PFSK-1 (cell line): Measurements from ENCODE around the gene ESPN.

ENCODE experiments used
- FOXP2 ChIP-seq: optimal IDR thresholded peaks from 2 replicates; pipeline ENCODE3; 2011; ENCODE audit warnings: borderline replicate concordance, control low read depth, inconsistent platforms; ENCODE audit not compliant: insufficient read depth; ENCODE audit errors: extremely low read length, extremely low read depth
- POLR2AphosphoS5 ChIP-seq: IDR thresholded peaks from 2 replicates; pipeline ENCODE4 v1.6.1; 2012; ENCODE audit warnings: low read depth, mild to moderate bottlenecking, control low read depth, low read length, moderate library complexity
- REST ChIP-seq, 2 experiments: IDR thresholded peaks; 2 replicates each; pipeline versions ENCODE4 v1.6.1 to v1.8.0; 2011 to 2012; ENCODE audit warnings: low read depth in 2 of 2, low read length in 2 of 2, control low read depth in 1 of 2, inconsistent platforms in 1 of 2, mild to moderate bottlenecking in 1 of 2, moderate library complexity in 1 of 2; ENCODE audit not compliant: insufficient read depth in 1 of 2
- SIN3A ChIP-seq: IDR thresholded peaks from 2 replicates; pipeline ENCODE4 v1.6.1; 2012; ENCODE audit warnings: mild to moderate bottlenecking, low read length, moderate library complexity, borderline replicate concordance; ENCODE audit not compliant: insufficient read depth
- TAF1 ChIP-seq: IDR thresholded peaks from 2 replicates; pipeline ENCODE4 v1.6.1; 2012; ENCODE audit warnings: low read length, control low read depth, borderline replicate concordance; ENCODE audit not compliant: insufficient read depth

The ESPN gene

GRCh38 chr1:6435129-6435528 lies 10.6 kb downstream of the ESPN start:
- TF ChIP-seq TAF1 (no peak), POLR2AphosphoS5 (no peak), REST (IDR thresholded peaks at IDR 0.05; ENCODE audit: insufficient read depth in 1 of 2, low read depth in 2 of 2, low read length in 2 of 2) (no peak), SIN3A (no peak), FOXP2 (no peak)

GRCh38 chr1:6435547-6435946 lies 11.0 kb downstream of the ESPN start:
- no peak for TF ChIP-seq FOXP2
- no peak for TF ChIP-seq SIN3A
- TF ChIP-seq TAF1 = no peak
- TF ChIP-seq POLR2AphosphoS5 = no peak
- TF ChIP-seq REST (IDR thresholded peaks at IDR 0.05; ENCODE audit: insufficient read depth in 1 of 2, low read depth in 2 of 2, low read length in 2 of 2) = no peak

- TF ChIP-seq POLR2AphosphoS5 (no peak), TAF1 (no peak), FOXP2 (no peak), REST (IDR thresholded peaks at IDR 0.05; ENCODE audit: insufficient read depth in 1 of 2, low read depth in 2 of 2, low read length in 2 of 2) (no peak), SIN3A (no peak)
Measured at GRCh38 chr1:6438047-6438525, 13.5 kb downstream of the ESPN start.

GRCh38 chr1:6440198-6441126 lies 15.9 kb downstream of the ESPN start:
- TF ChIP-seq SIN3A (no peak), REST (IDR thresholded peaks at IDR 0.05; ENCODE audit: insufficient read depth in 1 of 2, low read depth in 2 of 2, low read length in 2 of 2) (no peak), POLR2AphosphoS5 (no peak), TAF1 (no peak), FOXP2 (no peak)

GRCh38 chr1:6441586-6441985 lies 17.0 kb downstream of the ESPN start:
- TF ChIP-seq FOXP2 (no peak), POLR2AphosphoS5 (no peak), SIN3A (no peak), REST (IDR thresholded peaks at IDR 0.05; ENCODE audit: insufficient read depth in 1 of 2, low read depth in 2 of 2, low read length in 2 of 2) (no peak)
